Testis (tissue), 5 donors: Measurements from ENCODE around the gene ECHDC3. TPM values are rescaled to one million over a fixed set of nuclear protein-coding genes. Genes with fewer than 3 reads are reported as not detected.

Source experiments
- DNase-seq: peaks from one replicate; pipeline ENCODE4 v3.0.0-alpha.2; 2019
- H3K27ac ChIP-seq, 2 donors: fragments of 200-600 bp; sonication (generic); one replicate each; pipeline ENCODE4 v1.5.1; 2019
- H3K27me3 ChIP-seq: fragments of 200-600 bp; sonication (generic); one replicate; pipeline ENCODE4 v1.5.1; 2019
- H3K36me3 ChIP-seq: fragments of 200-600 bp; sonication (generic); one replicate; pipeline ENCODE4 v1.5.1; 2017; ENCODE audit warnings: low read depth; ENCODE audit errors: missing control alignments
- H3K4me1 ChIP-seq: fragments of 200-600 bp; sonication (generic); one replicate; pipeline ENCODE4 v1.5.1; 2019
- H3K4me3 ChIP-seq, 2 donors: fragments of 200-600 bp; sonication (generic); one replicate each; pipeline ENCODE4 v1.5.1; 2017 to 2019
- H3K9me3 ChIP-seq: fragments of 200-600 bp; sonication (generic); one replicate; pipeline ENCODE4 v1.5.1; 2017
- POLR2A ChIP-seq: fragments of 450-650 bp; IDR thresholded peaks from one replicate; pipeline ENCODE4 v1.6.1; 2017; ENCODE audit warnings: antibody characterized with exemption, mild to moderate bottlenecking, moderate library complexity
- WGBS, 2 donors: methylation state at CpG; one replicate each; pipeline ENCODE4 v1.1.5; 2018; 5-methylcytosine and 5-hydroxymethylcytosine counted together
- intact Hi-C: fragments of 100-400 bp; cut with DNase I; formaldehyde crosslinking; loops from one replicate; pipeline ENCODE4 v1.15.1; 2023; ENCODE audit warnings: low total_unique reads
- long read RNA-seq, 2 donors: transcript quantifications; one replicate each; lab custom pipeline, GENCODE V29; 2026
- polyA plus RNA-seq: library from polyadenylated mRNA; stranded (reverse); fragments of 350-450 nt; fragmentation: Illumina TruSeq; extraction: RNeasy Lipid Tissue Mini Kit (QIAGEN cat#74804); gene quantifications from one replicate; pipeline ENCODE4 v1.2.3, GENCODE V29; 2014; ENCODE audit warnings: low read depth, low replicate concordance; ENCODE audit not compliant: insufficient read depth
- total RNA-seq, 2 donors: library from RNA; depleted of rRNA; stranded (reverse); fragments of >200 nt; gene quantifications; one replicate each; pipeline ENCODE4 v1.2.3, GENCODE V29; 2016
- TF ChIP-seq, protein P1 (sequence below), 3 experiments: fragments of 450-650 bp in 2 of 3; fragments of 200-600 bp in 1 of 3; sonication (generic) in 1 of 3; IDR thresholded peaks; one replicate each; pipeline ENCODE4 v1.5.1; 2016 to 2019; ENCODE audit warnings: antibody characterized with exemption in 3 of 3, mild to moderate bottlenecking in 2 of 3, moderate library complexity in 1 of 3

Gene ECHDC3, protein sequence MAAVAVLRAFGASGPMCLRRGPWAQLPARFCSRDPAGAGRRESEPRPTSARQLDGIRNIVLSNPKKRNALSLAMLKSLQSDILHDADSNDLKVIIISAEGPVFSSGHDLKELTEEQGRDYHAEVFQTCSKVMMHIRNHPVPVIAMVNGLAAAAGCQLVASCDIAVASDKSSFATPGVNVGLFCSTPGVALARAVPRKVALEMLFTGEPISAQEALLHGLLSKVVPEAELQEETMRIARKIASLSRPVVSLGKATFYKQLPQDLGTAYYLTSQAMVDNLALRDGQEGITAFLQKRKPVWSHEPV
- total RNA-seq (10 to 100 TPM; 61.7 to 83.8 TPM), polyA plus RNA-seq (32.5 TPM)
- long read RNA-seq, donor 1, transcript ECHDC3-201 (5 exons, 1,649 nt) = major isoform, 7 of 7 reads
- long read RNA-seq, donor 1, partial matches to known transcripts = 0 of 7 reads
- long read RNA-seq, donor 1, other reads (novel, unspliced or antisense) = 0 of 7 reads
- long read RNA-seq, donor 2, transcript ECHDC3-201 (5 exons, 1,649 nt) = major isoform, 10 of 10 reads
- long read RNA-seq, donor 2, partial matches to known transcripts = 0 of 10 reads
- long read RNA-seq, donor 2, other reads (novel, unspliced or antisense) = 0 of 10 reads

DNA sequence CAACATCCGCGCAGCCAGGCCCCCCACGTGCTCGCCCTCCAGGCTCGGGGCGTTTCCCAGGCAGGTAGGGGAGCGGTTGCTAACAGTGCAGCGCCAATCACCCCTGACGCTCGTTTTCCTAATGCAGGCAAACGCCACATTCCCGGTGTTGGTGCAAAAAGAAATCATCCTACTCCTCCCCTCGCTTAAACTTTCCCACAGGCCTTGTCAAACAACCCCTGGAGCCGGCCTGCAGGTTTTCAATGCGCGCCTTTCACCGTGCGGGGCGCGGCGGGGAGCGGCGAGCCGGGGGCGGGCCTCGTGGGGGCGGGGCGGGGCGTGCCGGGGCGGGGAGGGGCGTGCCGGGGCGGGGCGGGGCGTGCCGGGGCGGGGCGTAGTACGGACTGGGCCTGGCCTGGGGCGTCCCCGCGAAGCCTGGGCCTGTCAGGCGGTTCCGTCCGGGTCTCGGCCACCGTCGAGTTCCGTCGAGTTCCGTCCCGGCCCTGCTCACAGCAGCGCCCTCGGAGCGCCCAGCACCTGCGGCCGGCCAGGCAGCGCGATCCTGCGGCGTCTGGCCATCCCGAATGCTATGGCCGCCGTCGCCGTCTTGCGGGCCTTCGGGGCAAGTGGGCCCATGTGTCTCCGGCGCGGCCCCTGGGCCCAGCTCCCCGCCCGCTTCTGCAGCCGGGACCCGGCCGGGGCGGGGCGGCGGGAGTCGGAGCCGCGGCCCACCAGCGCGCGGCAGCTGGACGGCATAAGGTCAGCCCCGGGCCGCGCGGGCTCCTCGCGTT is at the start of gene ECHDC3:
ECHDC3 (plus strand) TSS at position 374 of the 770 bp plus-strand sequence; CDS start at position 569, 195 bp downstream.
- intact Hi-C loops = no loop called here
- TF ChIP-seq POLR2A = no peak
- TF ChIP-seq, protein P1, sequence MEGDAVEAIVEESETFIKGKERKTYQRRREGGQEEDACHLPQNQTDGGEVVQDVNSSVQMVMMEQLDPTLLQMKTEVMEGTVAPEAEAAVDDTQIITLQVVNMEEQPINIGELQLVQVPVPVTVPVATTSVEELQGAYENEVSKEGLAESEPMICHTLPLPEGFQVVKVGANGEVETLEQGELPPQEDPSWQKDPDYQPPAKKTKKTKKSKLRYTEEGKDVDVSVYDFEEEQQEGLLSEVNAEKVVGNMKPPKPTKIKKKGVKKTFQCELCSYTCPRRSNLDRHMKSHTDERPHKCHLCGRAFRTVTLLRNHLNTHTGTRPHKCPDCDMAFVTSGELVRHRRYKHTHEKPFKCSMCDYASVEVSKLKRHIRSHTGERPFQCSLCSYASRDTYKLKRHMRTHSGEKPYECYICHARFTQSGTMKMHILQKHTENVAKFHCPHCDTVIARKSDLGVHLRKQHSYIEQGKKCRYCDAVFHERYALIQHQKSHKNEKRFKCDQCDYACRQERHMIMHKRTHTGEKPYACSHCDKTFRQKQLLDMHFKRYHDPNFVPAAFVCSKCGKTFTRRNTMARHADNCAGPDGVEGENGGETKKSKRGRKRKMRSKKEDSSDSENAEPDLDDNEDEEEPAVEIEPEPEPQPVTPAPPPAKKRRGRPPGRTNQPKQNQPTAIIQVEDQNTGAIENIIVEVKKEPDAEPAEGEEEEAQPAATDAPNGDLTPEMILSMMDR (IDR thresholded peaks at IDR 0.05) = no peak
- Histone ChIP-seq H3K27me3 (no peaks in the 10 kb centered on the region), H3K9me3 (no peaks in the 10 kb centered on the region), H3K4me1 (peaks cover 8% of the 10 kb centered on the region), H3K36me3 (no peaks in the 10 kb centered on the region), H3K27ac (peak within 1 kb of the TSS; percentile 12 to 71), H3K4me3 (peak within 1 kb of the TSS; percentile 60 to 62)
- 6 to 43% methylated on average over 12 to 85 of the region's 93 CpGs for WGBS, 2 donors
- DNase-seq = peak; percentile 72

DNA sequence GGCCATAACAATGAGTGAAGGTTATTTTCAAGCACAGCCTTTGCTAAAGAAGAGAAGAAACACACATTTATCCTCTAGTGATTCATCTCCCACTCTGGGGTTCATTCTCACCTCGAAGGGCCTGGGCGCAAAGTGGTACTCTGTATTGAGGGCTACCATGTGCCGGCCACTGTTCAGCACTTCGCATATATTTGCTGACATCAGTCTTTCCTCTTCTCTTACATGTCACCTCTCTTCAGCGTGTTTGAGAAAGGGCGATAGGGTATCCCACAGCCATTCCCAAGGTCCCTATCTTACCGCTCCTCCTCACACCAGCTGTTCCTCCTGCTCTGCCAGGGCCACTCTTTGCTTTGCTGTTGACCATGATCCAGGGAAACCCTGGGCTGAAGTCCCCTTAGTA is 48.8 kb upstream of the ECHDC3 start:
- Histone ChIP-seq H3K27ac (no peak overlapping the region), H3K27me3 (no peaks in the 10 kb centered on the region), H3K9me3 (no peaks in the 10 kb centered on the region), H3K36me3 (no peaks in the 10 kb centered on the region), H3K4me1 (no peaks in the 10 kb centered on the region), H3K4me3 (no peak overlapping the region)
- no peak for DNase-seq
- intact Hi-C loops = no loop called here
- TF ChIP-seq, protein P1 (IDR thresholded peaks at IDR 0.05) = no peak
- no peak for TF ChIP-seq POLR2A
- 91 to 95% methylated on average over 7 of the region's 7 CpGs for WGBS, 2 donors

DNA sequence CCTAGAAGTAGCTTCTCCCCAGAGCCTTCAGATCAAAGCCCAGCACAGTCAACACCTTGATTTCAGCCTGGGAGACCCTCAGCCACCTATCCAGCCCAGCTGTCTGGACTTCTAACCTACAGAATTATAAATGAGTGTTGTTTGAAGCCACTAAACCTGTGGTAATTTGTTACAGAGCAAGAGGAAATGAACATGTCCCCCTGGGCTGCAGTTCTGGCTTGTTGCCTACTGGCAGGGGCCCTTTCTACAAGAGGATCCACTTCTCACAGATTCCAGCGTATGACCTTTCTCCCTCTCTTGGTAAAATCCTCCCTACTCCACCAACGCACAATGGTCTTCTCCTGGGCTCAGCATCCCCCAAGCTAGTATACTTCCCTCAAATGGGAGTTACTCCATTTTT is 46.4 kb upstream of the ECHDC3 start:
- Histone ChIP-seq H3K4me1 (no peaks in the 10 kb centered on the region), H3K9me3 (no peaks in the 10 kb centered on the region), H3K27ac (no peak overlapping the region), H3K4me3 (no peak overlapping the region), H3K36me3 (no peaks in the 10 kb centered on the region), H3K27me3 (no peaks in the 10 kb centered on the region)
- intact Hi-C loops = no loop called here
- TF ChIP-seq, protein P1 (IDR thresholded peaks at IDR 0.05) = no peak
- no peak for TF ChIP-seq POLR2A
- 77 to 83% methylated on average over 2 of the region's 2 CpGs for WGBS, 2 donors
- no peak for DNase-seq

DNA sequence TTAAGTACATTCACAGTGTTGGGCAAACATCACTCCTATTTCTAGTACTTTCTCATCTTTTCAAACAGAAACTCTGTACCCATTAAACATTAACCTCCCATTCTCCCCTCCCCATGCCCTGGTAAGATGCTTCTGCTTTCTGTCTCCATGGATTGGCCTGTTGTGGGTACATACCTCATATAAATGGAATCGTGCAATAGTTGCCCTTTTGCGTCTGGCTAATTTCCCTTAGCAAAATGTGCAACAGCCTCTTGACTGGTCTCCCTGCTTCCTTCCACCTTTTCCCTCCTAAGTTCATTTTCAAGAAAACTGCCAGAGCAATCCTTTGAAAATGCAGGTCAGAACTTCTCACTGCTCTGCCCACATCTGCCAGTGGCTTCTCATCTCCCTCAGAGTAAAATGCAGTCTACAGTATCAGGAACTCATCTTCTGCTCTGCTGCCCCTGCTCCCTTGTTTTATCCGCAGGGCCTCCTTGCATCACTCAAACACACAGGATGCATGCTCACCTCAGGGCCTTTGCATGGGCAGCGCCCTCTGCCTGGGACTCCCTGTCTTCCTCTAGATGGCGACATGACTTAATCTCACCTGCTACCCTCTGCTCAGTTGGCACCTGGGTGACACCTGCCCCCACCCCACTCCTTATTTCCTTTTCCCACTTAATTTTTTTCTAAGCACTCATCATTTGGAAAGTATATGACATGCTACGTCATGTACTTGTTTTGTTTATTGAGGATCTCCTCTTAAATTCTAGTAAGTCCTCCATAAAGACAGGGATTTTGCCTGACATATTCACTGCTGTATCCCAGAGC is 44.3 kb upstream of the ECHDC3 start:
- H3K4me3 ChIP-seq = no peak overlapping the region
- no peak for TF ChIP-seq POLR2A
- TF ChIP-seq, protein P1 (IDR thresholded peaks at IDR 0.05) = no peak
- no peaks in the 10 kb centered on the region for H3K36me3 ChIP-seq
- WGBS, 2 donors = 94 to 95% methylated on average over 6 of the region's 6 CpGs
- H3K27ac ChIP-seq = no peak overlapping the region
- H3K4me1 ChIP-seq = no peaks in the 10 kb centered on the region
- no peaks in the 10 kb centered on the region for H3K27me3 ChIP-seq
- H3K9me3 ChIP-seq = no peaks in the 10 kb centered on the region
- intact Hi-C loops = no loop called here
- DNase-seq = no peak
